GM21423 (cell line): Measurements from ENCODE around the gene POLE4.

ENCODE experiments used
- ATAC-seq: cut with Tn5 transposase; IDR thresholded peaks from one replicate; pipeline ENCODE4 v1.9.1; 2021; ENCODE audit warnings: mild to moderate bottlenecking, moderate library complexity; ENCODE audit not compliant: unreplicated experiment

Gene POLE4

GRCh38 chr2:74958274-74959105, at the start of gene POLE4:
Gene POLE4, plus strand, starts transcription at chr2:74958643. Its CDS starts 37 bp downstream, at chr2:74958680.
- peak; percentile 88 for ATAC-seq

GRCh38 chr2:74908748-74909444, 49.5 kb upstream of the POLE4 start:
- no peak for ATAC-seq

- no peak for ATAC-seq
These were observed 48.2 kb upstream of the POLE4 start for GRCh38 chr2:74910245-74910644.

- ATAC-seq, result no peak
These were observed 47.4 kb upstream of the POLE4 start for GRCh38 chr2:74911061-74911460.

GRCh38 chr2:74915743-74916142, 42.7 kb upstream of the POLE4 start:
- no peak for ATAC-seq

GRCh38 chr2:74916394-74916793, 42.0 kb upstream of the POLE4 start:
- no peak for ATAC-seq

- ATAC-seq, result no peak
These were observed 40.5 kb upstream of the POLE4 start for GRCh38 chr2:74917702-74918619.

GRCh38 chr2:74919827-74920226, 38.6 kb upstream of the POLE4 start:
- ATAC-seq, result no peak

- ATAC-seq, result no peak
These were observed 37.2 kb upstream of the POLE4 start for GRCh38 chr2:74921236-74921736.

GRCh38 chr2:74922592-74923227, 35.7 kb upstream of the POLE4 start:
- no peak for ATAC-seq

- no peak for ATAC-seq
These were observed 33.8 kb upstream of the POLE4 start for GRCh38 chr2:74924463-74925265.

GRCh38 chr2:74925361-74925786, 33.1 kb upstream of the POLE4 start:
- ATAC-seq, result no peak

GRCh38 chr2:74927621-74928020, 30.8 kb upstream of the POLE4 start:
- ATAC-seq, result no peak

GRCh38 chr2:74930811-74931486, 27.5 kb upstream of the POLE4 start:
- ATAC-seq, result no peak

GRCh38 chr2:74931940-74932339, 26.5 kb upstream of the POLE4 start:
- no peak for ATAC-seq

- no peak for ATAC-seq
These were observed 22.5 kb upstream of the POLE4 start for GRCh38 chr2:74935975-74936391.

- no peak for ATAC-seq
These were observed 21.1 kb upstream of the POLE4 start for GRCh38 chr2:74937221-74937880.

GRCh38 chr2:74938264-74938663, 20.2 kb upstream of the POLE4 start:
- ATAC-seq, result no peak
